ENCODE measurements around the gene LY9. TPM values are rescaled to one million over a fixed set of nuclear protein-coding genes. Genes with fewer than 3 reads are reported as not detected.

Gene LY9
- total RNA-seq, 2 donors from 2014 or later, result 0.41 to 0.71 TPM

- H3K36me3 ChIP-seq, result no peaks in the 10 kb centered on the region
- H3K4me1 ChIP-seq (ENCODE audit: control insufficient read depth in 1 of 2, low read depth in 2 of 2), result no peaks in the 10 kb centered on the region
- no peak overlapping the region for H3K27ac ChIP-seq
- TF ChIP-seq CTCF (IDR thresholded peaks at IDR 0.05), result no peak
- DNase-seq (ENCODE audit: low spot score), result no peak
- H3K9me3 ChIP-seq, result no peaks in the 10 kb centered on the region
- ATAC-seq (ENCODE audit: insufficient number of reproducible peaks, low FRiP score, low read depth), result no peak
- H3K4me3 ChIP-seq, result no peak overlapping the region
- H3K27me3 ChIP-seq (replicated peaks; ENCODE audit: insufficient read depth), result no peaks in the 10 kb centered on the region
These were observed 22.4 kb downstream of the LY9 start for GRCh38 chr1:160818207-160818937.

- no peak for ATAC-seq (ENCODE audit: insufficient number of reproducible peaks, low FRiP score, low read depth)
- no peak for DNase-seq (ENCODE audit: low spot score)
- no peak overlapping the region for H3K4me3 ChIP-seq
- no peaks in the 10 kb centered on the region for H3K4me1 ChIP-seq (ENCODE audit: control insufficient read depth in 1 of 2, low read depth in 2 of 2)
- H3K9me3 ChIP-seq, result no peaks in the 10 kb centered on the region
- H3K27me3 ChIP-seq (replicated peaks; ENCODE audit: insufficient read depth), result no peaks in the 10 kb centered on the region
- TF ChIP-seq CTCF (IDR thresholded peaks at IDR 0.05), result no peak
- H3K27ac ChIP-seq, result no peak overlapping the region
- H3K36me3 ChIP-seq, result no peaks in the 10 kb centered on the region
These were observed 23.2 kb downstream of the LY9 start for GRCh38 chr1:160819186-160819585.

GRCh38 chr1:160821627-160822026 lies 25.7 kb downstream of the LY9 start:
- H3K27me3 ChIP-seq (replicated peaks; ENCODE audit: insufficient read depth), result no peaks in the 10 kb centered on the region
- H3K36me3 ChIP-seq, result no peaks in the 10 kb centered on the region
- no peaks in the 10 kb centered on the region for H3K9me3 ChIP-seq
- no peak overlapping the region for H3K4me3 ChIP-seq
- DNase-seq (ENCODE audit: low spot score), result no peak
- H3K4me1 ChIP-seq (ENCODE audit: control insufficient read depth in 1 of 2, low read depth in 2 of 2), result no peaks in the 10 kb centered on the region
- ATAC-seq (ENCODE audit: insufficient number of reproducible peaks, low FRiP score, low read depth), result no peak
- no peak overlapping the region for H3K27ac ChIP-seq
- no peak for TF ChIP-seq CTCF (IDR thresholded peaks at IDR 0.05)

- no peaks in the 10 kb centered on the region for H3K36me3 ChIP-seq
- H3K27ac ChIP-seq, result no peak overlapping the region
- DNase-seq (ENCODE audit: low spot score) (no peak), ATAC-seq (ENCODE audit: insufficient number of reproducible peaks, low FRiP score, low read depth) (no peak)
- H3K4me3 ChIP-seq, result no peak overlapping the region
- no peaks in the 10 kb centered on the region for H3K27me3 ChIP-seq (replicated peaks; ENCODE audit: insufficient read depth)
- no peaks in the 10 kb centered on the region for H3K4me1 ChIP-seq (ENCODE audit: control insufficient read depth in 1 of 2, low read depth in 2 of 2)
- no peaks in the 10 kb centered on the region for H3K9me3 ChIP-seq
- TF ChIP-seq CTCF (IDR thresholded peaks at IDR 0.05), result no peak
These were observed 27.3 kb downstream of the LY9 start for GRCh38 chr1:160823296-160823695.

- H3K4me1 ChIP-seq (ENCODE audit: control insufficient read depth in 1 of 2, low read depth in 2 of 2), result no peaks in the 10 kb centered on the region
- H3K27ac ChIP-seq, result no peak overlapping the region
- DNase-seq (ENCODE audit: low spot score) (no peak), ATAC-seq (ENCODE audit: insufficient number of reproducible peaks, low FRiP score, low read depth) (no peak)
- no peaks in the 10 kb centered on the region for H3K9me3 ChIP-seq
- no peak overlapping the region for H3K4me3 ChIP-seq
- H3K27me3 ChIP-seq (replicated peaks; ENCODE audit: insufficient read depth), result no peaks in the 10 kb centered on the region
- TF ChIP-seq CTCF (IDR thresholded peaks at IDR 0.05), result no peak
- no peaks in the 10 kb centered on the region for H3K36me3 ChIP-seq
These were observed 30.6 kb downstream of the LY9 start for GRCh38 chr1:160826546-160826945.

Data from thoracic aorta (tissue), 2 donors.